ENCODE measurements around the gene ZNF263.

GRCh38 chr16:3243882-3244281, 39.4 kb upstream of the ZNF263 start:
- TF ChIP-seq REST (IDR thresholded peaks at IDR 0.05; ENCODE audit: low read depth, low read length) (no peak), BMI1 (IDR thresholded peaks at IDR 0.05; ENCODE audit: borderline replicate concordance) (no peak), RELA (IDR thresholded peaks at IDR 0.05; ENCODE audit: borderline replicate concordance, partially characterized antibody) (no peak), ELK1 (IDR thresholded peaks at IDR 0.05; ENCODE audit: low read depth, low read length) (no peak), RAD51 (IDR thresholded peaks at IDR 0.05) (no peak), MEF2B (IDR thresholded peaks at IDR 0.05; ENCODE audit: partially characterized antibody, poor library complexity, severe bottlenecking) (no peak), TCF7 (IDR thresholded peaks at IDR 0.05; ENCODE audit: borderline replicate concordance) (no peak), CTCF (IDR thresholded peaks at IDR 0.05 in 2 of 3, conservative IDR thresholded peaks at IDR 0.05 in 1 of 3; ENCODE audit: control insufficient read depth in 2 of 3, extremely low read depth in 1 of 3, insufficient read depth in 1 of 3, low read depth in 3 of 3, low read length in 3 of 3) (no peak), POLR2AphosphoS5 (IDR thresholded peaks at IDR 0.05; ENCODE audit: low read length) (no peak), BRCA1 (IDR thresholded peaks at IDR 0.05; ENCODE audit: low read depth, low read length) (no peak), MEF2A (IDR thresholded peaks at IDR 0.05; ENCODE audit: insufficient read depth, low read depth, low read length) (no peak), MTA3 (IDR thresholded peaks at IDR 0.05; ENCODE audit: borderline replicate concordance, low read length) (no peak), GABPA (IDR thresholded peaks at IDR 0.05; ENCODE audit: low read depth) (no peak)
